Skeletal muscle cell (primary cell): ENCODE results near the gene PRKN.

Source experiments
- DNase-seq: peaks from one replicate; pipeline ENCODE4 v3.0.0-alpha.2; 2010; ENCODE audit warnings: low read depth
- H3K4me3 ChIP-seq: 2 replicates; pipeline ENCODE4 v1.5.1; 2011; ENCODE audit warnings: low read depth, mild to moderate bottlenecking, control low read depth, low read length, moderate library complexity

Gene PRKN

DNA sequence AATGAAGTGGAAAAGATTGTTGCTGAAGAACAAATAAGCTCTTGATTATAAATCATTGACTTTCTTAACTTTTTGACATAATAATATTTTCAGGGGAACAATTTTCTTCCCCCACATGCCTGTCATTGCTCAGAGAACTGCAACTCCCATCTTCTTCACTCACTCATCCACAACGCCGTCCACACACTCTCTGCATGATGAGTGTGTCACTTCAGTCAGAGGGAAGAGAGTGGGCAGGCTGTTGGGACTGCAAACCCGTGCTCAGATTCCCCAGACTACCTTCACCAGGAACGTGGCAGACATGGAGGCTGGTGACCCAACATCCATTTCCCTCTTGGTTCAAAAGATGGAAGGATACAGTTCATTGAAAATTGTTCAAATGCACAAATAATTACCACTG lies 650.8 kb downstream of the PRKN start:
- DNase-seq: no peak
- no peak overlapping the region for H3K4me3 ChIP-seq

DNA sequence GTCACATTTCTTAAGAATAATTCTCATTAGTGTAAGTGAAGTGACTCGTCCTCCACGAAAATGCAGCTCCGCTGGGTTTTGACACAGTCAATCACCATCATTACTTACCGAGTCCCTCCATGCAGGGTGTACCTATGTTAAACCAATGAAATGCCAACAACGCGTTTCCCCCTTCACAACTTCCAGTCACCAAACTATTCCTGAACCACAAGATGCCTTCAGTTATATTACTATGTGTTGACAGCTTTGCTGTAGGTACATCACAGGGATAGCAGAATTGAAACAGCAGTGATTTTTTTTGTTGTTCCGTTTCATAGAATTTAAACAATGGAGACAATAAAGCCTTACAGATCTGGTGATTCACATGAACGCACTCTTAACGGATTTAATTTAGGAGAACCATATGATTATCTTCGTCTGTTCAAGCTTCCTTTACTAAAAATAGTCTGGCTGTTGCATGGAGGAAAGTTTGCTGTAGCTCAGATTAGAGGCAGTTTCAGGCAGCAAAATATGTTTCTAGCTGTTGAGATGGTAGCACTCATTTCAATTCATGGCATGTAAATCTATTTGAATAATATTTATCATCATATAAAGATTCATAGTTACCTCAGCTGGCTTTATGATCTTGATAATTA lies 652.8 kb downstream of the PRKN start:
- no peak for DNase-seq
- H3K4me3 ChIP-seq: no peak overlapping the region

DNA sequence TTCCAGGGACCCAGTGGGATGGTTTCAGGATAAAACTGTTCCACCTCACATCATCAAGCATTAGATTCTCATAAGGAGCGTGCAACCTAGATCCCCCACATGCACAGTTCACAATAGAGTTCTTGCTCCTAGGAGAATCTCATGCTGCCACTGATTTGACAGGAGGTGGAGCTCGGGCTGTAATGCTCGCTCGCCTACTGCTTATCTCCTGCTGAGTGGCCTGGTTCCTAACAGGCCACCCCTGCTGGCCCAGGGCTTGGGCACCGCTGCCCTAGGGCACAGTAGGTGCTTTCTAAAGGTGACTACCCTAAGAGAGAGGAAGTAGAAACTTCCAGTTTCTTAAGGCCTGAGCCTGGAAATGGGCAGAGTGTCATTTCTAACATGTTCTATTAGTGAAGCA lies 656.9 kb downstream of the PRKN start:
- no peak overlapping the region for H3K4me3 ChIP-seq
- DNase-seq: no peak

DNA sequence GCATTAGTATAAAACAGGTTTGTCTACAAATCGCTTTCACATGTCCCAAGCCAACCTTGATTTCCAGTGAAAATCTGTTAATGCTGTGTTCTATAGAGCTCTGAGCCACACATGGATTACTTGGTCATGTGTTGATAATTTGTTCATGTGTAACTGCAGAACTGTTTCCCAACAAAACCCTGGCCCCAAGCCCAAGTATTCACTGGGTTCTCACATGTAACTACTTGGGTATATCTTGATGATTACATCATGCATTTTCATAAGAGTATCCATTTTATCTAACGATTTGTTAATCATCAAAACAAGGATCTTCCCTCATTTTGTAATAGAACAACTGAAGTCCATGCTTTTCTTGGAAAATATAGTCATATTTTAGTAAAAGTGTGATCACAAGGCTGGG lies 657.6 kb downstream of the PRKN start:
- H3K4me3 ChIP-seq: no peak overlapping the region
- no peak for DNase-seq

DNA sequence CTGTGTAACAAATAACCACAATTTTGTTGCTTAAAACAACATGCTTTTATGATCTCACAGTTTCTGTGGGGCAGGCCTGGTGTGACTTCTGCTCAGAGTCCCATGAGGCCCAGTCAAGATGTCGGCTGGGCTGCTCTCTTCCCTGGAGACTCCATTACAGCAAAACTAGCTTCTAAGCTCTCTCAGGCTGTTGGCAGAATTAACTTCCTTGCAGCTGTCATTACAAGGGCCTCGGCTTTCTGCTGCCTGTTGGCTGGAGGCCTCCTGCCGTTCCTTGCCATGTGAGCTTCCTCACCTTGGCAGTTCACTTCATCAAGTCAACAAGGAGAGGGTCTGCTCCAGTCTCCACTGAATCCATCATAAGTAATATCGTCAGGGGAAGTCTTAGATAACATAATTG lies 659.2 kb downstream of the PRKN start:
- H3K4me3 ChIP-seq: no peak overlapping the region
- no peak for DNase-seq

DNA sequence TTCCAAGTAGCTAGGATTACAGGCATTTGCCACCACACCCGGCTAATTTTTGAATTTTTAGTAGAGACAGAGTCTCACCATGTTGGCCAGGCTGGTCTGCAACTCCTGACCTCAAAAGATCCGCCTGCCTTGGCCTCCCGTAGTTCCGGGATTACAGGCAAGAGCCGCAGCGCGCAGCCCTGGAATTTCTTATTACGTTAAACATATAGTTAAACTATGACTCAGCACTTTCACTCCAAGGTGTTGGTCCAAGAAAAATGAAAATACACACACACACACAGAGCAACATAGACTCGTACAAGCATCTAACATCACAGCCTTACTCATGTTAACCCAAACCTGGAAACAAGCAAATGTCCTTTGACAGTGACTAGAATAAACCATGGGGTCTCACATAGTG lies 663.9 kb downstream of the PRKN start:
- no peak for DNase-seq
- no peak overlapping the region for H3K4me3 ChIP-seq

DNA sequence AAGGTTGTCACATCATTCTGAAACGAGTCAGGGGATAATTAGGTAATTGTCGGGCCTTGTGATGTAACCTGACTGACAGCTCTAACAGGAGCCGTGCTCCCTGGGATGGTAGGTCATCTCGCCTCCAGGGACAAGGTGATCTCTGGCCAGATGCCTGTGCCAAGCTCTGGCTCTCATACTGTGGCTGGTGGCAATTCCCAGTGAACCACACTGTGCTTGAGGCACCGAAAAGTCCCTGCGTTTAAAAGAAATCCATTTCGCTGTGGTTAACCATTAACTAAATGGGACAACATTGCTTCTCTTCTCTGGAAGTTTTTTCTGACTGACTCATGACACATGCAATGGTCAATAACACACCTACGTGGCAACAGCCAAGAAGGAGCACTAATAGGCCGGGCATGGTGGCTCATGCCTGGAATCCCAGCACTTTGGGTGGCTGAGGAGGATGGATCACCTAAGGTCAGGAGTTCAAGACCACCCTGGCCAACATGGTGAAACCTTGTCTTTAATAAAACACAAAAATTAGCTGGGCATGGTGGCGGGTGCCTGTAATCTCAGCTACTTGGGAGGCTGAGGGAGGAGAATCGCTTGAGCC lies 669.2 kb downstream of the PRKN start:
- no peak for DNase-seq

DNA sequence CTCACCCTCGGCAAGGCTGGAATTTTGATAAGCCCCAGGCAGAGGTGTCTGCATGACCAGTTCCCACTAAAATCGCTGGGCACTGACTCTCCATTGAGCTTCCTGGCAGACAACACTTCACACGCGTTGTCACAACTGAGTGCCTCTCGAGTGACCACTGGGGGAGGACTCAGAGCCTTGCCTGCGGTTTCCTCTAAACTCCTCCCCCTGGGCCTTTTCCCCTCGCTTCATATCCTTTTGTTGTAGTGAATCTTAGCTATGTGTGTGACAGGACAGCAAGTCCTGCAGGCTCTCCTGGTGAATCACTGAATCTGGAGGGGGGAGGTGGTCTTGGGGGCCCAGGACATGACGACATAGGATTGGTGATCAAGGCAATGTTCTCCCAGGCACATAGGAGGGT lies 670.8 kb downstream of the PRKN start:
- H3K4me3 ChIP-seq: no peak overlapping the region
- peak; percentile 60 for DNase-seq

More for the DNA sequence above, 669.2 kb downstream of the PRKN start:
- no peak overlapping the region for H3K4me3 ChIP-seq

DNA sequence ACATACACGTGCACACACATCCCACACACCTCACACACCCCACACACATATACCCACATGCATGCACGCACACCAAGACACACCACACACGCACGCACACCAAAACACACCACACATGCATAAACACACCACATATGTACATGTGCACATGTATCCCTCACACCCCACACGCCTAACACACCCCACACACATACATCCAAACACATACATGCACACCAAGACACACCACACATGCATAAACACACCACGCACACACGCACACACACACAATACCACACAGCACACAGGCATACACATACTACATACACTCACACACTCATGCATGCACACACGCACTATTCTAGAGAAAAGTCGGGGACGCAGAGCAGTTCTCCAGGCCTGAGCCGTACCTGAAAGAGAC lies 671.5 kb downstream of the PRKN start:
- no peak for DNase-seq
- no peak overlapping the region for H3K4me3 ChIP-seq

DNA sequence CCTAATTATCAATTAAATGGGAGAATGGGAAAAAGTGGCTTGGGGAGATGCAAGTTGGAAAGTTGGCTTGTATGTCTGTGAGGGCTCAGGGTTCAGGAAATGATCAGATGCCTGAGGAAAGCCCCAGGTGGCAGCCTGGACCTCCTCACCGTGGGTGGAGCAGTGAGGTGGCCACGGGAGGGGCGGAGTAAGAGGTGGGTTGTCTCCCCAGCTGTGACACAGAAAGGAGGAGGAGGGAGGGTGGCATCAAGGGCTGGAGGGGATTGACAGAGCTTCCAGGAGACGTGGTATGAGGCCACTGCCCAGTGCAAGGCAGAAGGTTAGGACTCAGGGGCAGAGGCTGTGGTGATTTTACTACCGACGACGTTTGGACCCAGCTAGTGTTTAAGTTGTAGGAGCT lies 672.2 kb downstream of the PRKN start:
- no peak for DNase-seq
- no peak overlapping the region for H3K4me3 ChIP-seq

DNA sequence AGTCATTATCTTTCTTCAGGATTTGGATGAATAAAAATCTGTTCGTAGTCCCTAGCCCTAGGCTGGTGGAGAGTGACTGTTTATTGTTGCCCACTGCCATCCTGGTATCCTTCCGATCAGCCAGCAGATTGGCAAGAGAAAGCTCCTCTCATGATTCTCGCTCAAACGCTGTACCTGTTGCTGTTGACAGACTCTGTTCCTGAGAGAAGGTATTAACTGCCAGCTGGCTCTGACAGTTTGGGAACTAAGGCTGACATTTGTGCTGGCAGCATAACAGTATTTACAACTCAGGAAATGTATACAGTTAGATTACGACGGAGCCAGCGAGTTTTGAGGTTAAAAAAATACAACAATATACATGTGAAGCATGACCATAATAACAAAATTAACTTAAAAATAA lies 674.5 kb downstream of the PRKN start:
- H3K4me3 ChIP-seq: no peak overlapping the region
- DNase-seq: no peak

DNA sequence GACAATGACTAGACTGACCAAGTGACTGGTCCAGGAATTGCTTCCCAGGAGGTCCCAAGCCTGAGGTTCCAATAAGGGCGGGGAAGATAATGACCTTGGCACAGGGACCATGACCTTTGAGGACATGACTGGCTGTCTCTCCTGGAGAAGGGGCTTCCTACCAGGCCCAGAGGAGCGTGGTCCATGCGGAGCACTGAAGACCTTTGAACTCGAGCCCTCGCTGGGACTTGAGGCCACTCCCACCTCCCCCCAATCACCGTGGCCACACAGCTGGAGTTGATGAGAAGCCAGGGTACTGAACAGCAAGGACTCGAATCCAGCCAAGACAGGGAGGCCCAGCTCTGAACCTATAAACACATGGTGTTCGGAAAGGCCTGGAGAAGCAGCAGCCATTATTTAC lies 677.0 kb downstream of the PRKN start:
- H3K4me3 ChIP-seq: no peak overlapping the region
- no peak for DNase-seq

DNA sequence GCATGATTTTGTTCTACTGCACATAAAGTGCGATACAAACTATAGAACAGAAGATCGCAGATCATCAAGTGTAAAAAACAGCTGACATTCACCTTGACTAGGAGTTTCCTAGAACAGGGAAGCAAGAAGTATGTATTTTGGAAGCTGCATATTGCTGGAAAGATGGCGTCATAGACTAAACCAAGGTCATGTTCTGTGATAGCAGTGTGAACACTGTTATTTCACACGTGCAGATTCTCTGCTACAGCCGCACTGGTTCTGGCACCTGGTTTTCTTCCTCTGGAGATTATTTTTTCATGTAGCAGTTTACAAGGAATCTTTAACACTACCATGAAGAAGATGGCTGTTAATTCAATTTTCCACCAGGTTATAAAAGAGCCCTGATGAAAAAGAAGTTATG lies 681.2 kb downstream of the PRKN start:
- no peak overlapping the region for H3K4me3 ChIP-seq

DNA sequence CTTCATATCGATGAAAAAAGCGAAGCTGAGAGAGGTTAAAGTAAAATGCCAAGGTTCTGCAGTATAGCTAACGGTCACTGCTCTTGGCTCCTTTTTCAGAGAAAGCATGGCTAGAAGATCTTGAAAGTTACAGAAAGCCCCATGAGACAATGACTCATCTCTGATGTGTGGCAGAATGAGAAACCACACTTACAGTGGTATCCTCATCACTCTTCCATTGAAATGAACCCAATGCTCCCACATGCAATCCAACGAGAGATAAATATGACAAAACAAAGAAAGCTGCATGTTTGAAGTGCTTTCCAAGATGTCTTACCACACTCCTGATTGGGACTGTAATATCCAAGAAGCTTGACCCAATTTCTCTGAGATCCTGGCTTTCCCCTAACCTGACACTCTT lies 694.9 kb downstream of the PRKN start:
- H3K4me3 ChIP-seq: no peak overlapping the region
- DNase-seq: peak; percentile 51

More for the DNA sequence above, 681.2 kb downstream of the PRKN start:
- DNase-seq: no peak

DNA sequence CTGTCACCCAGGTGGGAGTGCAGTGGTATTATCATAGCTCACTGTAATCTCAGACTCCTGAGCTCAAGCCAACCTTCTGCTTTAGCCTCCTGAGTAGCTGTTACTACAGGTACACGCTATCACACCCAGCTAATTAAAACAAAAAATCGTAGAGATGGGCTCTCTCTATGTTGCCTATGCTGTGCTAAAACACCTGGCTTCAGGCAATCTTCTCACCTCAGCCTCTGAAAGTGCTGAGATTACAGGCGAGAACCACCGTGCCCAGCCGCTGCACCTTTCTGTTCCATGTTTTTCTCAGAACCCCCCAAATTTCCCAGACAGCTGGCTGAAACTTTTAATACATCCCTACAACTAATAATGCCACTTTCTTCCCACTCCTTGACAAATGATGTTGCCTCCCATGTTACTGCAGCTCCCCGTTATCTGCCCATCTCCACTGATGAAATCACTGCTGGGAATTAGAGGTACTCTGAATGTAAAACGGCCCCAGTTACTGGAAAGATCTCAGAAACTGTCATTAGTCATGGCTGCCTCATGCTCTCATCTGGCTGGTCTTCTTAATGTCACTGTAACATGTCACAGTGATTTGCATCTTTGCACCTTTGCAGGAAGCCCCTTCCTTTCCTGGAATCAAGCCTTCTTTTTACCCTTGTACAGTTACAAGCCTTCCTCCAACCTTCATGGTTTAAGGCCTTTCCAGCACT lies 697.5 kb downstream of the PRKN start:
- no peak for DNase-seq
- H3K4me3 ChIP-seq: no peak overlapping the region

DNA sequence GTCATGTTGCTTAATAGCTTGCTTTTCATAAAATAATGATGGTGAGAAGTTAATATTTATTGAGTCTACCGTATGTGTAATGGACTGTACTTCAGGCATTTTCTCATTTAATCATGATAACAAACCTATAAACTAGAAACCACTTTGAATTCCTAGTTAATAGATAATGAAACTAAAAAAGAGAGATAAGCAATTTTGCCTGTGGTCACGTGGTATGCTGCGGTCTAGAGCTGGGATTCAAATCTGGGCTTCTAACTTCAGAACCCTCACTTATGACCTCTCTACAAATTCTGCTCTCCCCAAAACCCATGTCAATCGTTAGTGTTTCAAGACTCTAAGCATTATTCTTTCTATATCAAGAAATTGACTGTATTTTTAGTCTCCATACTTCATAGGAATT lies 700.7 kb downstream of the PRKN start:
- DNase-seq: no peak
- H3K4me3 ChIP-seq: no peak overlapping the region

DNA sequence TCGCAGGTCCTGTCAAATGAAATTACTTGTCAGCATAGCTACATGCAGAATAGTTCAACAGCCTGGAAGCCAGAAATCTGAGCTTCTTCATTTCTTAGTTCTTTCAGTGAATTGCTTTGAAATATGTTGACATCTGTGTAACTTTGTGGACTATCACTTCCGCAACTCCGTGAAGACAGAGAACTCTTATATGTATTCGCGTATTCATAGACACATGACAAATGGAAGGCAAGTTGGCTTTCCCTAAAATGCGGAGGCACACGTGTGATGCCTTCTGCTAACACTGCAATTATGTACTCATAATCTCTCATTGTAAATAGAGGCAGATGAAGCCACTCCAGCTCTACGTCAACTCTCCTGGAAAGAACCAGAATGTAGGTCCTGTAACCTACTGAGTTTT lies 701.5 kb downstream of the PRKN start:
- no peak for DNase-seq
- no peak overlapping the region for H3K4me3 ChIP-seq

DNA sequence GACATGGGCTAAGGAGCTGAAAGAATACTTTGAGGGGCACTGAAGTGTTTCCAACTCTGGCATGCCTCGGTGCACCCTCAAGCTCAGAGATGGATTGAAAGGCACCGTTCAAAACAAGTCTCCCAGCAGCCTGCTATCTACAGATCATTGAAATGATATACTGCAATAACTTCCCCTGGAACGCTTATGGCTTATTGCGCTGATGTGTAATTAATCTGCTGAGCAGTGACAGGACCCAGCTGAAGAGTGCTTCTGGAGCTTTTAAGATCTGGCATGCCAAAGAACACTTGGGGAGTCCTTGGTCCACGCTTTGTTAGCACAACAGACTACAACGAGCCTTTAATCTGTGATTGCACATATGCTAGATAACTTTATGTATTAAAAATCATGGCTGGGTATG lies 708.2 kb downstream of the PRKN start:
- no peak overlapping the region for H3K4me3 ChIP-seq
- no peak for DNase-seq

DNA sequence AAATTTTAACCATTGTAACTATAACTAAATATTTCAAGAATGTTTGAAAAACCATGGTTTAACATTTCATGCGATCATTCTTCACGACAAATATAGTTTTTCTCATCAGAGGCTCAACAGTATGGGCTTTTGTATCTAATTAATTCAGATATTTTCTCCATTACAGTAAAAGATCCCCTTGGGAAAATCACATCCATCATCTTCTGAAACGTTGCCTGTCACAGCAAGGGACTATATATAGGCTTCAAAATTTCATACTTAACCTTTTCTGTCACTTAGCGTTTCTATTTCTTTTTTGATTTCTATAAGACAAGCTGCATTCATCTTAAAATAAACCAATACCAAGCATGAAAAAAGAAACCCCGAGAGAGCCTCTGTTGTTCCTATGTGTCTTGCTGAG lies 710.0 kb downstream of the PRKN start:
- no peak overlapping the region for H3K4me3 ChIP-seq
- DNase-seq: no peak

DNA sequence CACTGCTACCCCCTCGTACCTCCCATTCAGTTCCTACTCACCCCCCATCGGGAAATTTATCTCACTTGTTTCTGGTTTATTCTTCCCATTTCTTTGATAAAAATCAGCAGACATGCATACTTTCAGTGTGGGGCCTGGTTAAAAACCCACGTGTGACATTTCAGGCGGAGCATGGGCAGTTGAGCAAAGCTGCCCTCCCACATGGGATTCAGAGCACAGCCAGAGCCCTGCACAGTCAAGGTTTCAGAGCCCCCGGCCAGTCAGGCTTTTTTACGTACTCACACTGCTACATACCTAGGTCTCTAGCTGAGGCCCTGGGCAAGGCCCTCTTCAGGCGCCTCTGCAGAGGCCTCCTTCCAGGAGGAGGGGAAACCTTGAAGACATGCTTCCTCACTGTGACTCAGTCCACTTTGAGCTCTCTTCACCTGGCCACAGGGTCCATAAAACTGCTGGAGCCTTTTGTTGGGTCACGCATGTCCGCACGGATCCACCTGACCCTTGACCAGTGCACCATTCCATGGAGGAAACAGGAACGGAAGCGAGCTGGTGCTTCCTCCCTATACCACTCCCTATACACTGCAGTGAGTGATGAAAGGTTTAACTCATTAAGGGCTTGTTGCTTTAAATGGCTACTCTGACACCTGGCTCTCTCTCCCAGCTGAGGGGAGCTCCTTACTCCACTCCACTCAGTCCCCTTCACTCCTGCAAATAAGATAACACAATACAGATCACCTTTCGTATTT lies 713.3 kb downstream of the PRKN start:
- H3K4me3 ChIP-seq: no peak overlapping the region
- no peak for DNase-seq
